Activated T-cell treated with anti-CD3 and anti-CD28 coated beads for 48 hours (primary cell): Measurements from ENCODE around the gene RPS19BP1.
A peak's percentile ranks its signal among the peaks of the same experiment; 100 is the strongest.

Source experiments
- DNase-seq: peaks from one replicate; pipeline ENCODE4 v3.0.0-alpha.2; 2020; ENCODE audit warnings: low read depth

RPS19BP1 gene, protein sequence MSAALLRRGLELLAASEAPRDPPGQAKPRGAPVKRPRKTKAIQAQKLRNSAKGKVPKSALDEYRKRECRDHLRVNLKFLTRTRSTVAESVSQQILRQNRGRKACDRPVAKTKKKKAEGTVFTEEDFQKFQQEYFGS

DNA sequence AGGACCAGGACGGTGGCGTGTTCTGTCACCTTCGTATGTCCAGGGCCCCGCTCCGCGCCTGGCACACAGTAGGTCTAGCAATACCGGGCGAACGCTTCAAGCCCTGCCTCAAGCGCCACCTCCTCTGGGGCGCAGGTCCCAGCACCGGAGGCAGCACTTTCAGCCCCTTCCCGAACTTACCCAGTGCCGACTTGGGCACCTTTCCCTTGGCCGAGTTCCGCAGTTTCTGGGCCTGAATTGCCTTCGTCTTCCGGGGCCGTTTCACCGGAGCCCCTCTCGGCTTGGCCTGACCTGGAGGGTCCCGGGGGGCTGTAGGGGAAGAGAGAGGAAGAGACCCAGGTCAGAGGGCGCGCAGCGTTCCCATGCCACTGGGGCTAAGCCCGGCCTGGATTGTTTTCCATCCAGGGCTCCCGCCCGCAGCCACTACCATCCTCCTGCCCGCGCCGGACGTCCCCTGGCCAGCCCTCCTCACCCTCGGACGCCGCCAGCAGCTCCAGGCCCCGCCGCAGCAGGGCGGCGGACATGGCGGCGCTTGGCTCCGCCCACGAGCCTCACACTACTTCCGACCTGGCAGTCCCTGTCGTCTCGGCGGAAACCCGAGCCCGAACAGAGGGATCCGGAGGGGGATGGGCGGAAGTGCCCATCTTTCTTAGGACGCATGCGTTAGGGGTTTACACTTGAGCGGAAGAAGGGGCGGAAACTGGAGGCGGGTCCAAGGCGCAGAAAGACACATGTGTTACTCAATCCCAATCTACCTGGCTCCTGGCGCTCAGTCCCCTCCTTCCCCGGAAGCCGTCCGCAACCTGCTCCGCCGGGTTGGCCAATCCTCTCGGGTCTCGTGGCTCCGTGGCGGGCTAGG lies at the start of gene RPS19BP1:
Gene RPS19BP1 (minus strand): TSS at position 534 of the 859 bp plus-strand sequence. CDS start 10 bp downstream, at position 524.
- DNase-seq: peak; percentile 99

DNA sequence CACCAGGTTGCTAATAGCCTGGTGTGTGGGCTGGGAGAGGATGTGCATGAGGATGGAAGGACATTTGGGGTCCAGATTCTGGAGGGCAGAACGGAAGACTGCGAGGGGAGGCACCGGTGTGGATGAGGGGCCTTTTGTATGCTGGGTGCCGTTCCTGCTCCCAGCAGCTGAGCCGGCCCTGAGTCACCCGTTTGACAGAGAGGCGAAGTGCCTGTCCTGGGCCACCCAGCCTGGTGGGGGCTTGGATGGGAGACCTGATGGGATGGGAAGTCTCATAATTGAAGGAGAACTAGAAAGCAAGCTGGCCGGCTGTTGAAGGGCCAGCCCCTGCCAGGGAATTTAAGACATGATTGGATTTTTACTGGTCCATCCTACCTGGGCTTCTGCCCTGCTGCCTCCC lies 48.8 kb upstream of the RPS19BP1 start:
- no peak for DNase-seq

DNA sequence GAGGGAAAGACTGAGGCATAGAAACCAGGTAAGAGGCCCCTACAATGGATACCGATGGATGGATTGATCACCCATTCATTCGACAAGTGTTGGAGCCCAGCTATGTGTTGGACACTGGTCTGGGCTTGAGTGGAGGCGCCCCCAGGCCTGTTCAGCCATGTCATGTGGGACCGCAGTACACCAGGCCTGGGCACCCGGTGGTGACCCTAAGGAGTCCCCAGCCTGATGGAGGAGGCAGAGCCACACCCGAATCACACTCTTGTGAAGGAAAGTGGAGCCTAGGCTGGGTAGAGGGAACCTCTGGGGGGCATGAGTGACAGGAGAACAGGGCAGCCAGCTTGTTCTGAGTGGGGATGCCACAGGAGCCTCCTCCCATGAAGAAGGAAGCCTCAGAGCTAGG lies 48.2 kb upstream of the RPS19BP1 start:
- no peak for DNase-seq

- DNase-seq: no peak
Observed at GRCh38 chr22:39580006-39580441, 47.5 kb upstream of the RPS19BP1 start.

- DNase-seq: no peak
Observed at GRCh38 chr22:39577900-39578299, 45.4 kb upstream of the RPS19BP1 start.

DNA sequence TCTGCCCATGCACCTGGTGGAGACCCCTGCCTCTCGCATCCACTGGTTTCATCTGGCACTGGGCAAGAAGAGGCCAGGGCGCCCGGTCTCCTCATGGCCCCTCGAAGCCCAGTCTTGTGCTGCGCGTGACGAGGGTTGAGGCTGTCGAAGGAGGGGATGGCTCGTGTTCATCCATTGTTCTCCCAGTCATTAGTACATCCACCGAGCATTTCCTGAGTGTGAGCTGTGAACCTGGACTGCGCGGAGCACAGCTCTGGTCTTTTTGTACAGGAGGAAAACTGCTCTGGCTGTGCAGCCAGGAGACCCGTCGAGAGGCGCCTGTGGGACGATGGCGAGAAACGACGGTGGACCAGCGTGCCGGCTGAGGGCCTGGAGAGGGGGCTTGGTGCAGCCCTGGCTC lies 44.8 kb upstream of the RPS19BP1 start:
- no peak for DNase-seq

DNA sequence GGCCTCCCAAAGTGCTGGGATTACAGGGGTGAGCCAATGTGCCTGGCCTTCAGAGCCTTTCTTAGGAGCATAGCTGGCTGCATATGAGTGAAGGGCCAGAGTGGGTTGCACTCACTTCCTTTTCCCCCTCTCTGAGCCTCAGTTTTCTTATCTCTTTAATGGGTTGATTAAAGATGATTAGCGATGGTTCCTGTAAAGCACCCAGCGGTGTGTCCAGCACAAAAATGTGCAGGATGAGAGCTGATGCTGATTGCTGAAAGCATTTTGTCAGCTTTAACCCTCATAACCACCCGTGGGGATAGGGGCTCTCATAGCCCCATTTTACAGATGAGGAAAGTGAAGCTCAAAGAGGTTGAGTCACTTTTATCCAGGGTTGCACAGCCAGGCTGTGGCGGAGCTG lies 43.5 kb upstream of the RPS19BP1 start:
- DNase-seq: no peak

- no peak for DNase-seq
Observed at GRCh38 chr22:39575552-39575825, 42.9 kb upstream of the RPS19BP1 start.

- DNase-seq: no peak
Observed at GRCh38 chr22:39574779-39575551, 42.4 kb upstream of the RPS19BP1 start.

GRCh38 chr22:39571538-39571937 lies 39.0 kb upstream of the RPS19BP1 start:
- no peak for DNase-seq

- no peak for DNase-seq
Observed at GRCh38 chr22:39570665-39571064, 38.1 kb upstream of the RPS19BP1 start, which contains the start of gene CACNA1I. Gene CACNA1I (plus strand): TSS chr22:39570753. CDS start chr22:39570753, 0 bp downstream.

GRCh38 chr22:39570226-39570625 lies 37.7 kb upstream of the RPS19BP1 start:
- DNase-seq: no peak

GRCh38 chr22:39569066-39569465 lies 36.5 kb upstream of the RPS19BP1 start:
- DNase-seq: no peak

GRCh38 chr22:39568278-39568981 lies 35.9 kb upstream of the RPS19BP1 start:
- DNase-seq: no peak

GRCh38 chr22:39567135-39567946 lies 34.8 kb upstream of the RPS19BP1 start:
- no peak for DNase-seq

GRCh38 chr22:39565414-39565944 lies 32.9 kb upstream of the RPS19BP1 start:
- DNase-seq: no peak

DNA sequence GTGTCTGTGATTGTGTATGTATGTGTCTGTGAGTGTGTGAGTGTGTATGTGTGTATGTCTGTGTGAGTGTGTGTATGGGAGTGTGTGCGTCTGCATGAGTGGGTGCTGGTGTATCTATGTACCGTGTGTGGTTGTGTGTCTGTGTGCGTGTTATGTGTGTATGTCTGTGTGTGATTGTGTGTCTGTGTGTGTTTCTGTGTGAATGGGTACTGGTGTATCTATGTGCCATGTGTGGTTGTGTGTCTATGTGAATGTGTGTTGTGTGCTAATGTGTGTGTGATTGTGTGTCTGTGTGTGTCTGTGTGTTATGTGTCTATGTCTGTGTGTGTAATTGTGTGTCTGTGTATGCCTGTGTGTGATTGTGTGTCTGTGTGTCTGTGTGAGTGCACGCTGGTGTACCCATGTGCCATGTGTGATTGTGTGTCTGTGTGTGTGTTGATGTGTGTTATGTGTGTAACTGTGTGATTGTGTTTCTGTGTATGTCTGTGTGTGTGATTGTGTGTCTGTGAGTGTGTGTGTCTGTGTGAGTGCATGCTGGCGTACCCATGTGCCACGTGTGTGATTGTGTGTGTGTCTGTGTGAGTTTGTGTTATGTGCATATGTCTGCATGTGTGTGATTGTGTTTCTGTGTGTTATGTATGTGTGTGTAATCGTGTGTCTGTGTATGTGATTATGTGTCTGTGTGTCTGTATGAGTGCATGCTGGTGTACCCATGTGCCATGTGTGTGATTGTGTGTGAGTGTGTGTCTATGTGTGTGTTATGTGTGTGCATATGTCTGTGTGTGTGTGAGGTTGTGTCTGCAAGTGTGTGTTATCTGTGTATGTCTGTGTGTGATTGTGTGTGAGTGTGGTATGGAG lies 31.3 kb upstream of the RPS19BP1 start:
- DNase-seq: no peak

DNA sequence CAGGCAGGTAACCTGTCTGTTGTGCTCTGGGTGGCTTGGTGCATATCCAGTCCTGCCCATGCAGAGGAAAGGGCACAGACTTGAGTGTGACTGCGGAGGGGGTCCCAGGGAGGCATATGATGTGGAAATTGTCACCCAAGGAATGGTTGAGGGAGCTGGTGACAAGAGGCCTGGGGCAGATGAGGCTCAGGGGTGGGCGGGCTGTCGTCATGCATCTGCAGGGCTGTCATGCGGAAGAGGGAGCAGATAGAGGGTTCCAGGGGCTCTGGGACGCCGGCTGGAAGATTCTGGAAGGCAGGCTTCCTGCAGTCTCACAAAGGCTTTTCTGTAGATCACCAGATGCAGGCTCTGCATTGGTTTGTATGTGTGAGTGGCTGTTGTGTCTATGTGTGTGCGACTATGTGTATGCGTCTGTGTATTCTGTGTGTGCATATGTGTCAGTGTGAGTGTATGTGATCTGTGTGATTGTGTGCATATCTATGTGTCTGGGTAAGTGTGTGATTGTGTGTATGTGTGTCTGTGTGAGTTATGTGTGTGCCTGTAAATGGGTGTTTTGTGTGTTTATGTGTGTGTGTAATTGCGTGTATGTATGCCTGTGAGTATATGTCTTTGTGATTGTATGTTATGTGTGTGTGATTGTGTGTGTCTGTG lies 30.4 kb upstream of the RPS19BP1 start:
- DNase-seq: no peak

DNA sequence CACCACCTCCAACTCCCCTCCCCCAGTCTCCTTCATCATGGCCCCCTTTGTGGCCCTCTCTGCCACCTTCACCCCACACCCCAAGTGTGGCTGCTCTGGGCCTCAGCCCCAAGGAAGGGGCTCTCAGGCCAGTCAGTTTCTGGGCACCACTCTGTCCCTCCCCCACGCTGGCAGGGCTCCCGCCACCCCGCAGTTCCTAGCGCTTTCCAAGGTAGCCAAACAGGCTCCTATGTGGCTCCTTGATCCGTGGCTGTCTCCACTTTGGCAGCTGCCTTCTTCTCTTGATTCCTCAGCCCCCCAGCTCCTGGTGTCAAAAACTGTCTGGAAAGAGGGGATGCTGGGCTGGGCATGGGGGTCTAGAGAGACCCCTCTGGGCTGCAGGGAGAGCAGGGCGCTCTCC lies 27.6 kb upstream of the RPS19BP1 start:
- no peak for DNase-seq
